H1 (cell line): ENCODE results near the gene ZNF446. TPM values are rescaled to one million over a fixed set of nuclear protein-coding genes. Genes with fewer than 3 reads are reported as not detected.
A peak's percentile ranks its signal among the peaks of the same experiment; 100 is the strongest.

Source experiments
- BACH1 ChIP-seq: IDR thresholded peaks from 2 replicates; pipeline ENCODE4 v1.6.1; 2012; ENCODE audit warnings: low read length, improper control_type of control experiment
- CHD2 ChIP-seq: IDR thresholded peaks from 2 replicates; pipeline ENCODE4 v1.6.1; 2012; ENCODE audit warnings: low read length, improper control_type of control experiment
- CTBP2 ChIP-seq: IDR thresholded peaks from 2 replicates; pipeline ENCODE4 v1.7.0; 2011; ENCODE audit warnings: borderline replicate concordance, mild to moderate bottlenecking, moderate library complexity, mixed read lengths, low read length; ENCODE audit not compliant: insufficient read depth, insufficient read length
- EGR1 ChIP-seq: IDR thresholded peaks from 2 replicates; pipeline ENCODE4 v1.6.1; 2011; ENCODE audit warnings: low read depth, low read length, borderline replicate concordance
- EP300 ChIP-seq, 2 experiments: IDR thresholded peaks; 1 replicate in 1 of 2; 2 replicates in 1 of 2; pipeline ENCODE4 v1.6.1; 2011 to 2012; ENCODE audit warnings: low read depth in 2 of 2, low read length in 2 of 2, mild to moderate bottlenecking in 2 of 2, borderline replicate concordance in 1 of 2, inconsistent platforms in 1 of 2, moderate library complexity in 1 of 2
- EZH2 ChIP-seq: fragments of 200-600 bp; sonication (generic); IDR thresholded peaks from 2 replicates; pipeline ENCODE4 v1.7.1; 2012; ENCODE audit warnings: low read depth, mild to moderate bottlenecking, moderate library complexity, low read length, inconsistent platforms; ENCODE audit not compliant: severe bottlenecking
- GTF2F1 ChIP-seq: IDR thresholded peaks from 2 replicates; pipeline ENCODE4 v1.6.1; 2012; ENCODE audit warnings: low read depth, low read length, improper control_type of control experiment, borderline replicate concordance
- HDAC6 ChIP-seq: IDR thresholded peaks from one replicate; pipeline ENCODE4 v1.7.1; 2012; ENCODE audit warnings: low read depth, mild to moderate bottlenecking, inconsistent platforms, low read length, moderate library complexity
- JUND ChIP-seq: IDR thresholded peaks from 2 replicates; pipeline ENCODE4 v1.6.1; 2011; ENCODE audit warnings: mild to moderate bottlenecking, improper control_type of control experiment, low read length
- KDM1A ChIP-seq: fragments of 200-600, 300-600 bp; sonication (generic); IDR thresholded peaks from 2 replicates; pipeline ENCODE4 v1.7.1; 2016; ENCODE audit warnings: mild to moderate bottlenecking, low read length, borderline replicate concordance
- KDM4A ChIP-seq: IDR thresholded peaks from one replicate; pipeline ENCODE4 v1.7.1; 2012; ENCODE audit warnings: low read depth, mild to moderate bottlenecking, moderate library complexity, low read length, inconsistent platforms; ENCODE audit not compliant: severe bottlenecking
- NRF1 ChIP-seq: IDR thresholded peaks from 2 replicates; pipeline ENCODE4 v1.6.1; 2011; ENCODE audit warnings: mild to moderate bottlenecking, low read depth, low read length, improper control_type of control experiment
- POU5F1 ChIP-seq: IDR thresholded peaks from 2 replicates; pipeline ENCODE4 v1.6.1; 2011; ENCODE audit warnings: low read depth, mild to moderate bottlenecking, low read length, moderate library complexity
- SIX5 ChIP-seq: IDR thresholded peaks from 2 replicates; pipeline ENCODE4 v1.6.1; 2011; ENCODE audit warnings: mild to moderate bottlenecking, low read depth, low read length
- SUZ12 ChIP-seq: fragments of 200-600 bp; sonication (generic); IDR thresholded peaks from 2 replicates; pipeline ENCODE4 v1.6.1; 2012; ENCODE audit warnings: mild to moderate bottlenecking, inconsistent platforms, low read length, moderate library complexity, mixed read lengths
- TAF1 ChIP-seq: IDR thresholded peaks from 2 replicates; pipeline ENCODE4 v1.6.1; 2011; ENCODE audit warnings: mild to moderate bottlenecking, low read depth, low read length
- TAF7 ChIP-seq: optimal IDR thresholded peaks from 2 replicates; pipeline ENCODE3; 2011; ENCODE audit warnings: low read depth, mild to moderate bottlenecking, inconsistent platforms, low read length, moderate library complexity, borderline replicate concordance
- ZNF274 ChIP-seq: IDR thresholded peaks from 2 replicates; pipeline ENCODE4 v1.7.0; 2012; ENCODE audit warnings: low read length, borderline replicate concordance; ENCODE audit errors: extremely low read depth
- polyA plus RNA-seq, 7 experiments: library from polyadenylated mRNA; depleted of rRNA in 3 of 7; stranded (reverse) in 5 of 7; unstranded in 2 of 7; fragments of >200 nt in 5 of 7; fragments of 200-250 nt in 2 of 7; gene quantifications; 1 replicate in 5 of 7; 2 replicates in 1 of 7; 4 replicates in 1 of 7; pipeline versions ENCODE4 v1.2.1 to v1.2.3, GENCODE V29; 2011 to 2013; ENCODE audit warnings: missing spikeins in 2 of 7, mixed read lengths in 2 of 7
- total RNA-seq: library from RNA; stranded (reverse); fragmentation: NEBNext Ultra II Directional; extraction: Animal tissue kit (Norgen Biotek cat#: 25700); gene quantifications from 2 replicates; pipeline ENCODE4 v1.2.1, GENCODE V29; 2021
- TF ChIP-seq, protein P1 (sequence below): IDR thresholded peaks from 2 replicates; pipeline ENCODE4 v1.6.1; 2012; ENCODE audit warnings: inconsistent platforms
- TF ChIP-seq, protein P2 (sequence below), 3 experiments: IDR thresholded peaks; 1 replicate in 2 of 3; 2 replicates in 1 of 3; pipeline versions ENCODE4 v1.5.1 to v1.6.1; 2011; ENCODE audit warnings: low read length in 3 of 3, mild to moderate bottlenecking in 3 of 3, inconsistent platforms in 2 of 3, low read depth in 1 of 3, moderate library complexity in 1 of 3; ENCODE audit not compliant: insufficient read depth in 1 of 3; ENCODE audit errors: control extremely low read depth in 1 of 3

Gene ZNF446
- total and polyA plus RNA-seq, 2 of the 8 experiments (the other 6 are each of a cell fraction or from before 2014, with no cell fraction given) = 4.1 to 5.5 TPM

DNA sequence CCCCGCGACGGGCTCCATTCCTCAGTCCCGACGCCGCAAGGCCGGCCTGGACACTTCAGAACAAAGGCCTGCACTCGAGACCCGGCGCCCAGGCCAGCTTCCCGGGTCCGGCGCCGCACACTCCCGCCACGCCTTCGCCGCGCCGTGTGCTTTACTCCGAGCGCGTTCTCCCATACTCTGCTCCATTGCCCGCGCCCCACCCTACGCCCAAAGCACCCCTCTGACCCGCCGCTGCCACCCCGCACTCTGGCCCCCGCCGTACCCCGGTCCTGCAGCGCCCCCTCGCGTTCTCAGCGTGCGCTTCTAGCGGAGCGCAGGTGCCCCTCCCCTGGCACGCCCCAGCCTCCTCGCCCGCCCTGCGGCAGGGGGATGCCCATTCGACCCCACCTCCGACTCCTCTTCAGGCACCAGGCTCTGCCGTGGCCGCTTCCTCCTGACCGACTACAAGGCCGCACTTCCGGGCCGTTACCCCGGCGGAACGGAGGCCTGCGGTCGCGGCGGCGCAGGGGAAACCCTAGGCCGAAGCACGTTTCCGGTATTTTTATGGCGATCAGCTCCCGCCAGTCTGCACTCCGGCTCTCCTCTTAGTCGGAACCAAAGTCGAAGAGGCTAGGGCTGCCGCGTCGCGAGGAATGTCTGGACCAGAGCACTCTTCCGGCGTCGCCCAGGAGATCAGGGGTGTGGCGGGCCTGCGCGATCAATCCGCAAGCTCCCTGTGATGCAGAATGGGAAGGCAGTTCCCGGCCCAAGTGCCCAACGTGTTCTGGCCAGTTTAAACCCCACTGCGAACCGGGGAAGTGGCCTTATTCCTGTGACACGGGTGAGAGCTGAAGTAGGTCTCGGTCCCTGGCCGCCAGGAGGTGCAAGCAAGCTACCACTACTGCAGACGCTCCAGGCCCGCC is 43.5 kb downstream of the ZNF446 start, which contains the start of gene ZBTB45 (continued):
- TF ChIP-seq KDM1A (no peak), EP300 (IDR thresholded peaks at IDR 0.05; ENCODE audit: borderline replicate concordance in 1 of 2, low read depth in 2 of 2, low read length in 2 of 2) (no peak), EZH2 (no peak), EGR1 (no peak; the same call in 1 of the 2 replicates), SUZ12 (no peak), TAF1 (peak; percentile 95), GTF2F1 (peak; percentile 24; the same call in 1 of the 2 replicates), SIX5 (peak; percentile 54; the same call in 1 of the 2 replicates), KDM4A (no peak), CHD2 (peak; percentile 70), TAF7 (peak; percentile 82), HDAC6 (no peak), POU5F1 (no peak), BACH1 (peak; percentile 43; the same call in 1 of the 2 replicates), ZNF274 (no peak), CTBP2 (peak; percentile 79), JUND (0 out of 2 replicates have a peak, but pooled peaks have one; percentile 39), NRF1 (no peak)
- TF ChIP-seq, protein P1, sequence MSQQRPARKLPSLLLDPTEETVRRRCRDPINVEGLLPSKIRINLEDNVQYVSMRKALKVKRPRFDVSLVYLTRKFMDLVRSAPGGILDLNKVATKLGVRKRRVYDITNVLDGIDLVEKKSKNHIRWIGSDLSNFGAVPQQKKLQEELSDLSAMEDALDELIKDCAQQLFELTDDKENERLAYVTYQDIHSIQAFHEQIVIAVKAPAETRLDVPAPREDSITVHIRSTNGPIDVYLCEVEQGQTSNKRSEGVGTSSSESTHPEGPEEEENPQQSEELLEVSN = peak; percentile 53; the same call in 1 of the 2 replicates
- TF ChIP-seq, protein P2, sequence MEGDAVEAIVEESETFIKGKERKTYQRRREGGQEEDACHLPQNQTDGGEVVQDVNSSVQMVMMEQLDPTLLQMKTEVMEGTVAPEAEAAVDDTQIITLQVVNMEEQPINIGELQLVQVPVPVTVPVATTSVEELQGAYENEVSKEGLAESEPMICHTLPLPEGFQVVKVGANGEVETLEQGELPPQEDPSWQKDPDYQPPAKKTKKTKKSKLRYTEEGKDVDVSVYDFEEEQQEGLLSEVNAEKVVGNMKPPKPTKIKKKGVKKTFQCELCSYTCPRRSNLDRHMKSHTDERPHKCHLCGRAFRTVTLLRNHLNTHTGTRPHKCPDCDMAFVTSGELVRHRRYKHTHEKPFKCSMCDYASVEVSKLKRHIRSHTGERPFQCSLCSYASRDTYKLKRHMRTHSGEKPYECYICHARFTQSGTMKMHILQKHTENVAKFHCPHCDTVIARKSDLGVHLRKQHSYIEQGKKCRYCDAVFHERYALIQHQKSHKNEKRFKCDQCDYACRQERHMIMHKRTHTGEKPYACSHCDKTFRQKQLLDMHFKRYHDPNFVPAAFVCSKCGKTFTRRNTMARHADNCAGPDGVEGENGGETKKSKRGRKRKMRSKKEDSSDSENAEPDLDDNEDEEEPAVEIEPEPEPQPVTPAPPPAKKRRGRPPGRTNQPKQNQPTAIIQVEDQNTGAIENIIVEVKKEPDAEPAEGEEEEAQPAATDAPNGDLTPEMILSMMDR (IDR thresholded peaks at IDR 0.05; ENCODE audit: control extremely low read depth in 1 of 3, insufficient read depth in 1 of 3, low read depth in 1 of 3, low read length in 3 of 3) = peak; percentile 83 to 93 (median 86)
